Mesendoderm (in vitro differentiated cells): ENCODE results near the gene STRIP1.
"Not testable (repeated sequence)": the region's sequence is repeated elsewhere in the genome, so short reads cannot be mapped to it uniquely, and the experiment has no call there.

ENCODE experiments used
- DNase-seq: peaks from one replicate; pipeline ENCODE4 v3.0.0; 2013
- H2AK5ac ChIP-seq: 2 replicates; pipeline ENCODE4 v1.6.1; 2013; ENCODE audit warnings: low read length, inconsistent platforms
- H2BK120ac ChIP-seq: 2 replicates; pipeline ENCODE4 v1.6.1; 2013; ENCODE audit warnings: low read depth, mild to moderate bottlenecking, low read length, moderate library complexity, mixed read lengths
- H2BK15ac ChIP-seq: replicated peaks from 2 replicates; pipeline ENCODE4 v1.6.1; 2013; ENCODE audit warnings: low read depth, mild to moderate bottlenecking, moderate library complexity
- H2BK5ac ChIP-seq: 2 replicates; pipeline ENCODE4 v1.6.1; 2013; ENCODE audit warnings: low read length, inconsistent platforms
- H3K18ac ChIP-seq: 2 replicates; pipeline ENCODE4 v1.6.1; 2013; ENCODE audit warnings: mild to moderate bottlenecking, low read length, mixed read lengths
- H3K23ac ChIP-seq: one replicate; pipeline ENCODE4 v1.6.1; 2013; ENCODE audit warnings: low read length
- H3K27ac ChIP-seq: 2 replicates; pipeline ENCODE4 v1.5.1; 2013; ENCODE audit warnings: low read depth, mild to moderate bottlenecking, inconsistent platforms, low read length, moderate library complexity
- H3K27me3 ChIP-seq: 2 replicates; pipeline ENCODE4 v1.6.1; 2013; ENCODE audit warnings: low read length, control low read depth, mild to moderate bottlenecking, inconsistent platforms; ENCODE audit not compliant: insufficient read depth, poor library complexity
- H3K36me3 ChIP-seq: 2 replicates; pipeline ENCODE4 v1.6.1; 2013; ENCODE audit warnings: low read length, inconsistent platforms; ENCODE audit not compliant: control insufficient read depth, insufficient read depth
- H3K4ac ChIP-seq: one replicate; pipeline ENCODE4 v1.6.1; 2013; ENCODE audit warnings: low read depth, mild to moderate bottlenecking, low read length, moderate library complexity
- H3K4me1 ChIP-seq: 2 replicates; pipeline ENCODE4 v1.6.1; 2013; ENCODE audit warnings: low read depth, low read length, inconsistent platforms; ENCODE audit not compliant: control insufficient read depth
- H3K4me2 ChIP-seq: 2 replicates; pipeline ENCODE4 v1.6.1; 2013; ENCODE audit warnings: low read length
- H3K4me3 ChIP-seq: 2 replicates; pipeline ENCODE4 v1.5.1; 2013; ENCODE audit warnings: mild to moderate bottlenecking, low read length
- H3K56ac ChIP-seq: one replicate; pipeline ENCODE4 v1.6.1; 2013; ENCODE audit warnings: low read length
- H3K79me1 ChIP-seq: 2 replicates; pipeline ENCODE4 v1.6.1; 2013; ENCODE audit warnings: low read length, inconsistent platforms
- H3K79me2 ChIP-seq: 2 replicates; pipeline ENCODE4 v1.6.1; 2013; ENCODE audit warnings: mild to moderate bottlenecking, low read length; ENCODE audit not compliant: control insufficient read depth, insufficient read depth
- H3K9ac ChIP-seq: 2 replicates; pipeline ENCODE4 v1.6.1; 2013; ENCODE audit warnings: low read length, inconsistent platforms
- H4K5ac ChIP-seq: one replicate; pipeline ENCODE4 v1.6.1; 2013; ENCODE audit warnings: low read length
- H4K8ac ChIP-seq: one replicate; pipeline ENCODE4 v1.6.1; 2013; ENCODE audit warnings: low read depth, mild to moderate bottlenecking, control low read depth, low read length, moderate library complexity
- WGBS: extraction: QIAGEN DNeasy Blood & Tissue Kit; methylation state at CpG from one replicate; pipeline ENCODE4 v1.1.7; 2013; ENCODE audit warnings: low lambda C conversion rate, missing lambda C conversion rate; ENCODE audit not compliant: insufficient coverage; ENCODE audit errors: extremely low coverage; 5-methylcytosine and 5-hydroxymethylcytosine counted together

STRIP1 gene

GRCh38 chr1:110079995-110080394 is 45.6 kb downstream of the STRIP1 start:
- H3K4ac ChIP-seq, H3K27ac ChIP-seq, H3K36me3 ChIP-seq, H4K5ac ChIP-seq, H2BK120ac ChIP-seq, H3K56ac ChIP-seq, H3K9ac ChIP-seq, H3K18ac ChIP-seq, DNase-seq, H4K8ac ChIP-seq, H3K79me2 ChIP-seq, H3K4me1 ChIP-seq, H2BK5ac ChIP-seq, H3K4me3 ChIP-seq, H3K4me2 ChIP-seq, H2AK5ac ChIP-seq, H3K79me1 ChIP-seq, H2BK15ac ChIP-seq, H3K23ac ChIP-seq: not testable (repeated sequence)
- no CpG with 5 or more reads among the region's 2 CpGs for WGBS
- peaks cover 27% of the 10 kb centered on the region for H3K27me3 ChIP-seq

DNA sequence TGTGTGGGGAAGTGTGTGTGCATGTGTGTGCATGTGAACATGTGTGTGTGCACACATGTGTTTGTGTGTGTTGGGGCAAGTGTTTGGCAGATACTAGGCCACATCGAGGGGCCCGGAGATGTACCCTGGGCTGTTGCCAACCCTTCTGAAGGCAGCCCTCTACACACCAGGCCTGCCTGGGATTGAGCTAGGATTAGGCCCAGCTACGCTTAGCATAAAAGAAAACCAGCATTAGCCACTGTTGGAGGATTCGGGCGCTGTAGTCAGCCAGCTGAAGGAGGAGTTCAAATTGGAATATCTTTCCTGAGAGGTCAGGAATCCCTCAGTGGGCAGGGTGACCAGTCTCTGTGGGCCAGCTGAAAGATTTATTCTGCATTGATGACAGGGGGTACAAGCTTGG is 46.6 kb downstream of the STRIP1 start:
- Histone ChIP-seq H3K79me1 (no peaks in the 10 kb centered on the region), H3K27me3 (peaks cover 37% of the 10 kb centered on the region), H3K9ac (no peak overlapping the region), H2BK120ac (no peak overlapping the region), H3K23ac (no peak overlapping the region), H3K18ac (no peak overlapping the region), H2BK15ac (no peak overlapping the region), H3K4ac (no peak overlapping the region), H3K36me3 (no peaks in the 10 kb centered on the region), H3K4me2 (no peak overlapping the region), H3K4me1 (no peaks in the 10 kb centered on the region), H4K8ac (no peak overlapping the region), H2AK5ac (no peak overlapping the region), H3K56ac (no peak overlapping the region), H3K4me3 (no peak overlapping the region), H4K5ac (no peak overlapping the region), H2BK5ac (no peak overlapping the region), H3K79me2 (no peaks in the 10 kb centered on the region), H3K27ac (no peak overlapping the region)
- WGBS = no CpG with 5 or more reads among the region's 5 CpGs
- no peak for DNase-seq

DNA sequence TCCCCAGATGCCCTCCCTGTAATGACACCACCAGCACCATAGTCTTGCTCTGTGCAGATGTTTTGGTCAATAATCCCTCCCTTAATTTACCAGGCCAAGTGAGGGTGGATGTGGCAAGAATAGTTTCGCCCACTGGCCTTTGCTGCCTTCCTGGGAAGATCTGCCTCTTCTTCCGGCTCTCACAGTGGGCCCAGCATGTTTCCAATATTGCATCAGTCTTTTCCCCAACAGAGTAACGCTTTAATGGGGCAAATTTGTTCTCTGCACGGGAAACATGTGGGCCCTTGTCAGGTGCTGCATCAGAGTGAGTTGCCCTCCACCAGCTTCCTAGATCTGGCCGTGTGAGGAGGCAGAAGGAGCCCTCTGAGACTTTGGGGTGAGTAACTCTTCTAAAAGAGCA is 48.1 kb downstream of the STRIP1 start:
- DNase-seq = no peak
- peaks cover 47% of the 10 kb centered on the region for H3K27me3 ChIP-seq
- H2BK5ac ChIP-seq = no peak overlapping the region
- H3K4ac ChIP-seq = no peak overlapping the region
- H2AK5ac ChIP-seq = no peak overlapping the region
- H2BK120ac ChIP-seq = no peak overlapping the region
- H4K5ac ChIP-seq = no peak overlapping the region
- no peak overlapping the region for H3K27ac ChIP-seq
- no peak overlapping the region for H3K18ac ChIP-seq
- no CpG with 5 or more reads among the region's 5 CpGs for WGBS
- H3K36me3 ChIP-seq = no peaks in the 10 kb centered on the region
- no peak overlapping the region for H4K8ac ChIP-seq
- no peak overlapping the region for H3K4me3 ChIP-seq
- H3K9ac ChIP-seq = no peak overlapping the region
- H3K4me1 ChIP-seq = no peaks in the 10 kb centered on the region
- H2BK15ac ChIP-seq = no peak overlapping the region
- H3K23ac ChIP-seq = no peak overlapping the region
- no peaks in the 10 kb centered on the region for H3K79me1 ChIP-seq
- H3K79me2 ChIP-seq = no peaks in the 10 kb centered on the region
- H3K56ac ChIP-seq = no peak overlapping the region
- H3K4me2 ChIP-seq = no peak overlapping the region

GRCh38 chr1:110083061-110083865 is 48.8 kb downstream of the STRIP1 start:
- H3K23ac ChIP-seq = no peak overlapping the region
- H3K79me2 ChIP-seq = no peaks in the 10 kb centered on the region
- no peak for DNase-seq
- H3K36me3 ChIP-seq = no peaks in the 10 kb centered on the region
- H2BK5ac ChIP-seq = no peak overlapping the region
- H3K4me2 ChIP-seq = peak overlapping the region; percentile 7
- H3K27ac ChIP-seq = no peak overlapping the region
- WGBS = no CpG with 5 or more reads among the region's 15 CpGs
- no peak overlapping the region for H3K4ac ChIP-seq
- H4K5ac ChIP-seq = no peak overlapping the region
- no peak overlapping the region for H2AK5ac ChIP-seq
- H4K8ac ChIP-seq = no peak overlapping the region
- no peaks in the 10 kb centered on the region for H3K4me1 ChIP-seq
- no peak overlapping the region for H3K18ac ChIP-seq
- H3K4me3 ChIP-seq = no peak overlapping the region
- H2BK120ac ChIP-seq = no peak overlapping the region
- no peak overlapping the region for H3K9ac ChIP-seq
- no peak overlapping the region for H3K56ac ChIP-seq
- no peak overlapping the region for H2BK15ac ChIP-seq
- no peaks in the 10 kb centered on the region for H3K79me1 ChIP-seq
- H3K27me3 ChIP-seq = peaks cover 47% of the 10 kb centered on the region

DNA sequence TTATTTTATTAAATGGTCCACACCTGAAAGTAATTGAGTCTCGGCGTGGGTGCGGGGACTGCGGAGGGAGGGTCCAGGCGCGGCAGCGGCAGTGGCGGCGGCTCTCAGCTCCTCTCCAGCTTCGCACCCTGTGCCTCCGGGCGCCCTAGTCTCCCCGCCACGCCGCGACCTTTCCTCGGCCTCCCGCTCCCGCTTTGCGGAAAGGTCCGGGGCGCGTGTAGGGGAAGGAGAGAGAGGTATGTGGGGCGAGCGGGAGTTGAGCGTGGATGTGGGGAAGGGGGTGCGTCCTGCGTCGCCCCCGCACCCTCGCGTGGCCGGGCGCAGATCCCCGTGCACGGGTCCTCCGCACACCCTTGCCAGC is 49.4 kb downstream of the STRIP1 start:
- no CpG with 5 or more reads among the region's 37 CpGs for WGBS
- no peak overlapping the region for H3K9ac ChIP-seq
- no peak overlapping the region for H2BK5ac ChIP-seq
- DNase-seq = no peak
- peaks cover 47% of the 10 kb centered on the region for H3K27me3 ChIP-seq
- no peak overlapping the region for H2BK15ac ChIP-seq
- no peak overlapping the region for H3K18ac ChIP-seq
- peak overlapping the region; percentile 25 for H3K4me2 ChIP-seq
- no peak overlapping the region for H3K4me3 ChIP-seq
- H4K5ac ChIP-seq = no peak overlapping the region
- no peak overlapping the region for H3K23ac ChIP-seq
- no peak overlapping the region for H4K8ac ChIP-seq
- no peaks in the 10 kb centered on the region for H3K36me3 ChIP-seq
- no peaks in the 10 kb centered on the region for H3K79me2 ChIP-seq
- no peaks in the 10 kb centered on the region for H3K4me1 ChIP-seq
- H3K27ac ChIP-seq = no peak overlapping the region
- no peak overlapping the region for H2BK120ac ChIP-seq
- H2AK5ac ChIP-seq = no peak overlapping the region
- no peak overlapping the region for H3K4ac ChIP-seq
- no peaks in the 10 kb centered on the region for H3K79me1 ChIP-seq
- no peak overlapping the region for H3K56ac ChIP-seq
